H1 (cell line): ENCODE results near the gene CDC45. TPM values are rescaled to one million over a fixed set of nuclear protein-coding genes. Genes with fewer than 3 reads are reported as not detected.

Source experiments
- CTCF ChIA-PET: fragments of 300-600 bp; sonication (Branson Sonifier 250); formaldehyde crosslinking; loops from one replicate; lab custom pipeline; 2021; ENCODE audit not compliant: partially characterized antibody; lab: Charles Lee
- POLR2A ChIA-PET: fragments of 300-600 bp; sonication (Branson Sonifier 250); formaldehyde crosslinking; loops from one replicate; lab custom pipeline; 2021; ENCODE audit warnings: inconsistent platforms; ENCODE audit not compliant: partially characterized antibody; lab: Charles Lee
- DNase-seq, 2 experiments: peaks; one replicate each; pipeline versions ENCODE4 v3.0.0 to v3.0.0-alpha.2; 2010 to 2022; ENCODE audit warnings: low spot score in 2 of 2, low read depth in 1 of 2, mixed read lengths in 1 of 2
- FAIRE-seq: peaks from 2 replicates; lab custom pipeline; 2011; peaks lifted over from hg19 to GRCh38; lab: Jason Lieb, UNC
- H2AFZ ChIP-seq: 2 replicates; pipeline ENCODE4 v1.8.1; 2012; ENCODE audit warnings: low read length, inconsistent platforms
- H2AK5ac ChIP-seq: 2 replicates; pipeline ENCODE4 v1.6.1; 2013; ENCODE audit warnings: low read depth, low read length
- H2BK120ac ChIP-seq: replicated peaks from 2 replicates; pipeline ENCODE3; 2013; ENCODE audit warnings: low read depth, low read length, inconsistent platforms
- H2BK12ac ChIP-seq: 2 replicates; pipeline ENCODE4 v1.6.1; 2013; ENCODE audit warnings: low read depth, low read length
- H2BK15ac ChIP-seq: 2 replicates; pipeline ENCODE4 v1.6.1; 2013; ENCODE audit warnings: low read length
- H2BK20ac ChIP-seq: 2 replicates; pipeline ENCODE4 v1.6.1; 2013; ENCODE audit warnings: low read length
- H2BK5ac ChIP-seq: 2 replicates; pipeline ENCODE4 v1.6.1; 2013; ENCODE audit warnings: low read depth, low read length
- H3K14ac ChIP-seq: 2 replicates; pipeline ENCODE4 v1.6.1; 2013; ENCODE audit warnings: inconsistent platforms; ENCODE audit not compliant: insufficient read length
- H3K18ac ChIP-seq: 2 replicates; pipeline ENCODE4 v1.6.1; 2013; ENCODE audit warnings: low read length; ENCODE audit errors: extremely low read depth
- H3K23ac ChIP-seq: 2 replicates; pipeline ENCODE4 v1.6.1; 2013; ENCODE audit warnings: inconsistent platforms; ENCODE audit not compliant: insufficient read length
- H3K23me2 ChIP-seq: 2 replicates; pipeline ENCODE4 v1.6.1; 2013; ENCODE audit warnings: low read depth, low read length
- H3K27ac ChIP-seq: 2 replicates; pipeline ENCODE4 v1.6.1; 2011; ENCODE audit warnings: low read depth, low read length, inconsistent platforms
- H3K27me3 ChIP-seq, 4 experiments: replicated peaks in 1 of 4; 1 replicate in 1 of 4; 2 replicates in 3 of 4; pipeline versions ENCODE4 v1.6.1 to v1.8.1; 2011 to 2013; ENCODE audit warnings: low read length in 3 of 4, mild to moderate bottlenecking in 3 of 4, inconsistent platforms in 2 of 4, mixed read lengths in 2 of 4, moderate library complexity in 1 of 4; ENCODE audit not compliant: control insufficient read depth in 3 of 4, insufficient read depth in 3 of 4; ENCODE audit errors: extremely low read depth in 1 of 4
- H3K36me3 ChIP-seq, 4 experiments: 2 replicates each; pipeline versions ENCODE4 v1.6.1 to v1.8.1; 2011 to 2013; ENCODE audit warnings: mild to moderate bottlenecking in 4 of 4, low read length in 3 of 4, moderate library complexity in 2 of 4, control low read depth in 1 of 4, inconsistent platforms in 1 of 4; ENCODE audit not compliant: insufficient read depth in 4 of 4, control insufficient read depth in 2 of 4
- H3K4ac ChIP-seq: replicated peaks from 2 replicates; pipeline ENCODE3; 2013; ENCODE audit warnings: low read length, low read depth, mixed read lengths, inconsistent platforms; ENCODE audit not compliant: insufficient read length
- H3K4me1 ChIP-seq, 4 experiments: replicated peaks in 1 of 4; 1 replicate in 1 of 4; 2 replicates in 3 of 4; pipeline versions ENCODE4 v1.6.1 to v1.8.1; 2011 to 2013; ENCODE audit warnings: low read length in 3 of 4, inconsistent platforms in 2 of 4, mixed read lengths in 1 of 4; ENCODE audit not compliant: insufficient read depth in 4 of 4, control insufficient read depth in 3 of 4
- H3K4me2 ChIP-seq, 2 experiments: 2 replicates each; pipeline versions ENCODE4 v1.6.1 to v1.8.1; 2011 to 2013; ENCODE audit warnings: low read depth in 2 of 2, low read length in 2 of 2, control low read depth in 1 of 2, inconsistent platforms in 1 of 2, mild to moderate bottlenecking in 1 of 2; ENCODE audit not compliant: insufficient read depth in 1 of 2
- H3K4me3 ChIP-seq, 4 experiments: fragments of 200-600, 300-600 bp in 1 of 4; sonication (generic), shearing (Covaris generic), sonication (Bioruptor Twin) in 1 of 4; 2 replicates each; pipeline versions ENCODE4 v1.5.1 to v1.8.1; 2011 to 2016; ENCODE audit warnings: low read length in 4 of 4, low read depth in 3 of 4, control low read depth in 2 of 4, inconsistent platforms in 2 of 4, mild to moderate bottlenecking in 2 of 4, mixed read lengths in 1 of 4, moderate library complexity in 1 of 4; ENCODE audit not compliant: insufficient read depth in 2 of 4; ENCODE audit errors: extremely low read depth in 1 of 4
- H3K56ac ChIP-seq: replicated peaks from 2 replicates; pipeline ENCODE3; 2013; ENCODE audit warnings: low read depth, mild to moderate bottlenecking, mixed read lengths, low read length, inconsistent platforms; ENCODE audit not compliant: insufficient read length
- H3K79me1 ChIP-seq: 2 replicates; pipeline ENCODE4 v1.6.1; 2013; ENCODE audit warnings: low read depth, low read length, control low read depth
- H3K79me2 ChIP-seq, 2 experiments: 2 replicates each; pipeline versions ENCODE4 v1.6.1 to v1.8.1; 2012 to 2013; ENCODE audit warnings: low read length in 2 of 2, mild to moderate bottlenecking in 2 of 2, inconsistent platforms in 1 of 2; ENCODE audit not compliant: insufficient read depth in 2 of 2, control insufficient read depth in 1 of 2
- H3K9ac ChIP-seq, 4 experiments: replicated peaks in 1 of 4; 1 replicate in 1 of 4; 2 replicates in 3 of 4; pipeline versions ENCODE4 v1.6.1 to v1.8.1; 2011 to 2013; ENCODE audit warnings: low read depth in 3 of 4, low read length in 3 of 4, control low read depth in 2 of 4, mild to moderate bottlenecking in 2 of 4, moderate library complexity in 2 of 4, inconsistent platforms in 1 of 4; ENCODE audit errors: extremely low read depth in 1 of 4
- H3K9me3 ChIP-seq, 2 experiments: 2 replicates each; pipeline versions ENCODE4 v1.6.1 to v1.8.1; 2012 to 2013; ENCODE audit warnings: mild to moderate bottlenecking in 2 of 2, moderate library complexity in 2 of 2, control low read depth in 1 of 2, inconsistent platforms in 1 of 2, low read depth in 1 of 2, low read length in 1 of 2, mixed read lengths in 1 of 2; ENCODE audit not compliant: insufficient read depth in 2 of 2
- H4K20me1 ChIP-seq, 2 experiments: replicated peaks in 1 of 2; 2 replicates each; pipeline versions ENCODE3 to v1.8.1; 2011 to 2013; ENCODE audit warnings: inconsistent platforms in 2 of 2, low read length in 2 of 2, mild to moderate bottlenecking in 1 of 2; ENCODE audit not compliant: insufficient read depth in 2 of 2, control insufficient read depth in 1 of 2
- H4K5ac ChIP-seq: 2 replicates; pipeline ENCODE4 v1.6.1; 2013; ENCODE audit warnings: low read length, low read depth, mixed read lengths, inconsistent platforms; ENCODE audit not compliant: insufficient read length
- H4K8ac ChIP-seq: 2 replicates; pipeline ENCODE4 v1.8.0; 2013; ENCODE audit warnings: mild to moderate bottlenecking, moderate library complexity, low read length, inconsistent platforms; ENCODE audit not compliant: insufficient read depth; ENCODE audit errors: extremely low read depth
- H4K91ac ChIP-seq: replicated peaks from 2 replicates; pipeline ENCODE3; 2013; ENCODE audit warnings: low read length, mixed read lengths, inconsistent platforms; ENCODE audit not compliant: insufficient read length
- CHD1 ChIP-seq: IDR thresholded peaks from 2 replicates; pipeline ENCODE4 v1.6.1; 2012; ENCODE audit warnings: low read depth, low read length, improper control_type of control experiment
- EGR1 ChIP-seq: IDR thresholded peaks from 2 replicates; pipeline ENCODE4 v1.6.1; 2011; ENCODE audit warnings: low read depth, low read length, borderline replicate concordance
- KDM5A ChIP-seq: fragments of 200-600 bp; IDR thresholded peaks from 2 replicates; pipeline ENCODE4 v1.7.1; 2012; ENCODE audit warnings: mild to moderate bottlenecking, low read length, inconsistent platforms, mixed read lengths
- MAFK ChIP-seq: IDR thresholded peaks from 2 replicates; pipeline ENCODE4 v1.6.1; 2012; ENCODE audit warnings: low read depth, mild to moderate bottlenecking, improper control_type of control experiment, low read length
- PHF8 ChIP-seq: fragments of 200-600 bp; sonication (generic); conservative IDR thresholded peaks from 2 replicates; pipeline ENCODE4 v1.7.1; 2012; ENCODE audit warnings: low read depth, mild to moderate bottlenecking, inconsistent platforms, low read length, moderate library complexity
- RAD21 ChIP-seq, 2 experiments: IDR thresholded peaks in 1 of 2; conservative IDR thresholded peaks in 1 of 2; 2 replicates each; pipeline ENCODE4 v1.6.1; 2011; ENCODE audit warnings: low read depth in 2 of 2, low read length in 2 of 2, improper control_type of control experiment in 1 of 2, inconsistent platforms in 1 of 2, mild to moderate bottlenecking in 1 of 2, moderate library complexity in 1 of 2
- RNF2 ChIP-seq: fragments of 200-900, 300-1000 bp; sonication (generic); IDR thresholded peaks from 2 replicates; pipeline ENCODE4 v1.7.1; 2016; ENCODE audit warnings: borderline replicate concordance, low read depth, mild to moderate bottlenecking, antibody characterized with exemption, low read length; ENCODE audit not compliant: poor library complexity, severe bottlenecking; ENCODE audit errors: missing control alignments
- SIN3A ChIP-seq, 2 experiments: IDR thresholded peaks in 1 of 2; conservative IDR thresholded peaks in 1 of 2; 2 replicates each; pipeline ENCODE4 v1.6.1; 2011 to 2012; ENCODE audit warnings: low read length in 2 of 2, improper control_type of control experiment in 1 of 2, low read depth in 1 of 2, mild to moderate bottlenecking in 1 of 2
- SIRT6 ChIP-seq: IDR thresholded peaks from one replicate; pipeline ENCODE4 v1.7.1; 2012; ENCODE audit warnings: low read length, inconsistent platforms
- SIX5 ChIP-seq: IDR thresholded peaks from 2 replicates; pipeline ENCODE4 v1.6.1; 2011; ENCODE audit warnings: mild to moderate bottlenecking, low read depth, low read length
- TBP ChIP-seq: IDR thresholded peaks from 2 replicates; pipeline ENCODE4 v1.6.1; 2011; ENCODE audit warnings: low read depth, low read length, improper control_type of control experiment
- TCF12 ChIP-seq: IDR thresholded peaks from 2 replicates; pipeline ENCODE4 v1.6.1; 2011; ENCODE audit warnings: low read depth, mild to moderate bottlenecking, low read length
- WGBS, 2 experiments: shearing (Covaris generic) in 1 of 2; methylation state at CpG; one replicate each; pipeline versions ENCODE4 v1.1.6 to v1.1.7; 2013 to 2015; ENCODE audit warnings: low lambda C conversion rate in 2 of 2, mixed read lengths in 2 of 2, inconsistent platforms in 1 of 2, low coverage in 1 of 2, missing lambda C conversion rate in 1 of 2; ENCODE audit not compliant: insufficient replicate concordance in 2 of 2, insufficient coverage in 1 of 2, insufficient read length in 1 of 2; ENCODE audit errors: extremely low coverage in 1 of 2, missing lambda C conversion rate in 1 of 2; 5-methylcytosine and 5-hydroxymethylcytosine counted together
- polyA plus RNA-seq, 7 experiments: library from polyadenylated mRNA; depleted of rRNA in 3 of 7; stranded (reverse) in 5 of 7; unstranded in 2 of 7; fragments of >200 nt in 5 of 7; fragments of 200-250 nt in 2 of 7; gene quantifications; 1 replicate in 5 of 7; 2 replicates in 1 of 7; 4 replicates in 1 of 7; pipeline versions ENCODE4 v1.2.1 to v1.2.3, GENCODE V29; 2011 to 2013; ENCODE audit warnings: missing spikeins in 2 of 7, mixed read lengths in 2 of 7
- total RNA-seq: library from RNA; stranded (reverse); fragmentation: NEBNext Ultra II Directional; extraction: Animal tissue kit (Norgen Biotek cat#: 25700); gene quantifications from 2 replicates; pipeline ENCODE4 v1.2.1, GENCODE V29; 2021

CDC45 gene
- total and polyA plus RNA-seq, 2 of the 8 experiments (the other 6 are each of a cell fraction or from before 2014, with no cell fraction given): 31.9 to 37.7 TPM

- no peak overlapping the region for H2AK5ac ChIP-seq
- no peak overlapping the region for H3K18ac ChIP-seq
- no peak overlapping the region for H2AFZ ChIP-seq
- H3K79me1 ChIP-seq: peaks cover 2% of the 10 kb centered on the region; the same call in 1 of the 2 replicates
- H3K27me3 ChIP-seq: no peaks in the 10 kb centered on the region
- H4K8ac ChIP-seq: no peak overlapping the region
- no peak overlapping the region for H4K5ac ChIP-seq
- H2BK12ac ChIP-seq: no peak overlapping the region
- FAIRE-seq: no peak
- H2BK15ac ChIP-seq: no peak overlapping the region
- whole genome bisulfite sequencing, 2 experiments: 100% methylated on average over 2 of the region's 2 CpGs; no CpG with 5 or more reads in 1 of the 2 experiments
- ChIA-PET POLR2A (interaction anchor here (0.9 to 1.5 kb wide), 2 partner anchors 8 to 19 kb away, joined by 3 read pairs; no protein-coding TSS in a partner anchor), CTCF (interaction anchor here (1.0 kb wide), 2 partner anchors 37 to 73 kb away, joined by 3 read pairs; no protein-coding TSS in a partner anchor)
- no peak overlapping the region for H3K4me3 ChIP-seq
- no peak overlapping the region for H3K4me2 ChIP-seq
- no peaks in the 10 kb centered on the region for H3K23me2 ChIP-seq
- no peak overlapping the region for H3K56ac ChIP-seq
- H2BK5ac ChIP-seq: no peak overlapping the region
- no peaks in the 10 kb centered on the region for H3K9me3 ChIP-seq
- H3K4me1 ChIP-seq: no peaks in the 10 kb centered on the region
- H3K79me2 ChIP-seq: 0 out of 4 replicates have a peak, but pooled peaks cover 0 to 2% of the 10 kb centered on the region in 2 experiments
- H4K20me1 ChIP-seq: peaks cover 4 to 25% of the 10 kb centered on the region in 2 experiments
- no peak overlapping the region for H3K23ac ChIP-seq
- H3K9ac ChIP-seq: no peak overlapping the region
- no peak overlapping the region for H2BK20ac ChIP-seq
- TF ChIP-seq RNF2 (no peak), KDM5A (no peak), SIX5 (no peak), EGR1 (no peak), RAD21 (IDR thresholded peaks at IDR 0.05 in 1 of 2, conservative IDR thresholded peaks at IDR 0.05 in 1 of 2; ENCODE audit: low read depth in 2 of 2, low read length in 2 of 2) (no peak), TBP (no peak), CHD1 (no peak), MAFK (no peak), TCF12 (no peak), SIN3A (conservative IDR thresholded peaks at IDR 0.05 in 1 of 2, IDR thresholded peaks at IDR 0.05 in 1 of 2; ENCODE audit: low read depth in 1 of 2, low read length in 2 of 2) (no peak), SIRT6 (no peak), PHF8 (no peak)
- TF ChIP-seq, all 59 proteins: peak for 0
- no peak overlapping the region for H3K4ac ChIP-seq
- no peak for DNase-seq
- no peak overlapping the region for H4K91ac ChIP-seq
- no peak overlapping the region for H3K14ac ChIP-seq
- H2BK120ac ChIP-seq: no peak overlapping the region
- H3K27ac ChIP-seq: no peak overlapping the region
- peaks cover 30 to 60% (median 52%) of the 10 kb centered on the region in 4 experiments for H3K36me3 ChIP-seq
Measured at GRCh38 chr22:19470010-19470409, 9.7 kb upstream of the CDC45 start.
